Measurements from ENCODE around the gene ADGRL3.

DNA sequence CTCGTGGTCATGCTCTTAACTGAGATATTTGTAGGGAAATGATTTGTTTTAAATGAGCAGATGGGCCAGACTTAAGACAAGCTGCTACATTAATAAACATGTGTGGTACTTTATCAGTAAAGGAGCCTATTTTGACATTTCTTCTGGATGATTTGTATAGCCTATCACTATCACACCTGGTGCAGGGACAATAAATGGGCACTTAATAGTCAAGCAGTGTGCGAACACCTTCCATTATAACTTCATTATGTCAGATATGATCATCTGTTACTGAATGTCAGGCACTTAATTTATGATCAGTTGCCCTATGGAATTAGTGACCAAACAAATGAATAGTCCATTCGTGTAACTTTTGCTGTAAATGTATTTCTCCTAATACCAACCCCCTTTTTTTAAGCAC lies 628.8 kb downstream of the ADGRL3 start:
- TF ChIP-seq, protein P1, sequence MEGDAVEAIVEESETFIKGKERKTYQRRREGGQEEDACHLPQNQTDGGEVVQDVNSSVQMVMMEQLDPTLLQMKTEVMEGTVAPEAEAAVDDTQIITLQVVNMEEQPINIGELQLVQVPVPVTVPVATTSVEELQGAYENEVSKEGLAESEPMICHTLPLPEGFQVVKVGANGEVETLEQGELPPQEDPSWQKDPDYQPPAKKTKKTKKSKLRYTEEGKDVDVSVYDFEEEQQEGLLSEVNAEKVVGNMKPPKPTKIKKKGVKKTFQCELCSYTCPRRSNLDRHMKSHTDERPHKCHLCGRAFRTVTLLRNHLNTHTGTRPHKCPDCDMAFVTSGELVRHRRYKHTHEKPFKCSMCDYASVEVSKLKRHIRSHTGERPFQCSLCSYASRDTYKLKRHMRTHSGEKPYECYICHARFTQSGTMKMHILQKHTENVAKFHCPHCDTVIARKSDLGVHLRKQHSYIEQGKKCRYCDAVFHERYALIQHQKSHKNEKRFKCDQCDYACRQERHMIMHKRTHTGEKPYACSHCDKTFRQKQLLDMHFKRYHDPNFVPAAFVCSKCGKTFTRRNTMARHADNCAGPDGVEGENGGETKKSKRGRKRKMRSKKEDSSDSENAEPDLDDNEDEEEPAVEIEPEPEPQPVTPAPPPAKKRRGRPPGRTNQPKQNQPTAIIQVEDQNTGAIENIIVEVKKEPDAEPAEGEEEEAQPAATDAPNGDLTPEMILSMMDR (IDR thresholded peaks at IDR 0.05; ENCODE audit: low read depth, low read length): no peak
- no peak for TF ChIP-seq EZH2phosphoT487 (IDR thresholded peaks at IDR 0.05; ENCODE audit: low read depth)

All from OCI-LY3 (cell line).